HepG2 (cell line): ENCODE data around the gene ZFAND4. TPM values are rescaled to one million over a fixed set of nuclear protein-coding genes. Genes with fewer than 3 reads are reported as not detected.

Source experiments
- ATF3 ChIP-seq: sonication (generic); formaldehyde crosslinking; IDR thresholded peaks from 2 replicates; pipeline ENCODE4 v1.4.0; 2020; ENCODE audit warnings: missing genetic modification reagents
- CCDC6 ChIP-seq: sonication (generic); formaldehyde crosslinking; IDR thresholded peaks from 2 replicates; pipeline ENCODE4 v1.8.1; 2022; ENCODE audit warnings: mild to moderate bottlenecking, missing genetic modification reagents, moderate library complexity
- DRAP1 ChIP-seq: IDR thresholded peaks from 2 replicates; pipeline ENCODE4 v1.6.1; 2016; ENCODE audit warnings: missing genetic modification reagents, missing compliant biosample characterization
- FOXA3 ChIP-seq: IDR thresholded peaks from 2 replicates; pipeline ENCODE4 v1.6.1; 2016; ENCODE audit warnings: missing genetic modification reagents, missing compliant biosample characterization
- HBP1 ChIP-seq: IDR thresholded peaks from 2 replicates; pipeline ENCODE4 v1.6.1; 2016; ENCODE audit warnings: low read depth, control low read depth
- KDM5A ChIP-seq: fragments of 200-600 bp; sonication (generic); IDR thresholded peaks from 2 replicates; pipeline ENCODE4 v1.7.0; 2018; ENCODE audit warnings: antibody characterized with exemption, mild to moderate bottlenecking, low read length, borderline replicate concordance
- MAFF ChIP-seq: IDR thresholded peaks from 2 replicates; pipeline ENCODE4 v1.6.1; 2011; ENCODE audit warnings: low read depth, low read length, improper control_type of control experiment
- MED13 ChIP-seq: sonication (generic); formaldehyde crosslinking; IDR thresholded peaks from 2 replicates; pipeline ENCODE4 v1.5.0; 2020; ENCODE audit warnings: missing genetic modification reagents
- STAT6 ChIP-seq: sonication (generic); formaldehyde crosslinking; IDR thresholded peaks from 2 replicates; pipeline ENCODE4 v1.4.0; 2020; ENCODE audit warnings: missing genetic modification reagents, mild to moderate bottlenecking, borderline replicate concordance
- TFAP4 ChIP-seq: sonication (generic); IDR thresholded peaks from 2 replicates; pipeline ENCODE4 v1.6.1; 2016; ENCODE audit warnings: low read depth, borderline replicate concordance
- TFDP2 ChIP-seq: sonication (generic); formaldehyde crosslinking; IDR thresholded peaks from 2 replicates; pipeline ENCODE4 v1.4.0; 2020; ENCODE audit warnings: missing genetic modification reagents
- U2AF1 ChIP-seq: fragments of 200-400 bp; formaldehyde crosslinking; optimal IDR thresholded peaks from 2 replicates; pipeline ENCODE3; 2017; ENCODE audit warnings: mild to moderate bottlenecking, low read depth, low read length
- ZNF10 ChIP-seq: sonication (generic); formaldehyde crosslinking; IDR thresholded peaks from 2 replicates; pipeline ENCODE4 v1.4.0; 2020; ENCODE audit warnings: mild to moderate bottlenecking, low read depth, missing genetic modification reagents, borderline replicate concordance
- ZNF367 ChIP-seq: sonication (generic); formaldehyde crosslinking; IDR thresholded peaks from 2 replicates; pipeline ENCODE4 v1.4.0; 2020; ENCODE audit warnings: missing genetic modification reagents, borderline replicate concordance
- ZNF558 ChIP-seq: sonication (generic); formaldehyde crosslinking; IDR thresholded peaks from 2 replicates; pipeline ENCODE4 v1.9.0; 2022; ENCODE audit warnings: mild to moderate bottlenecking, missing genetic modification reagents, borderline replicate concordance
- ZNF710 ChIP-seq: sonication (generic); formaldehyde crosslinking; IDR thresholded peaks from 2 replicates; pipeline ENCODE4 v1.5.0; 2020; ENCODE audit warnings: mild to moderate bottlenecking, missing genetic modification reagents, borderline replicate concordance
- ZNF768 ChIP-seq: sonication (generic); formaldehyde crosslinking; IDR thresholded peaks from 2 replicates; pipeline ENCODE4 v1.4.0; 2020; ENCODE audit warnings: missing genetic modification reagents
- ZNF782 ChIP-seq: sonication (generic); formaldehyde crosslinking; IDR thresholded peaks from 2 replicates; pipeline ENCODE4 v1.4.0; 2020; ENCODE audit warnings: missing genetic modification reagents, mild to moderate bottlenecking, borderline replicate concordance
- ZNF878 ChIP-seq: sonication (generic); formaldehyde crosslinking; IDR thresholded peaks from 2 replicates; pipeline ENCODE4 v1.8.1; 2023; ENCODE audit warnings: mild to moderate bottlenecking, missing genetic modification reagents, moderate library complexity
- polyA plus RNA-seq, 8 experiments: library from polyadenylated mRNA; depleted of rRNA in 3 of 8; stranded (reverse) in 7 of 8; unstranded in 1 of 8; fragments of >200 nt; fragmentation: Illumina TruSeq in 4 of 8; extraction: Trizol in 4 of 8; gene quantifications; 2 replicates each; pipeline versions ENCODE4 v1.2.1 to v1.2.3, GENCODE V29; 2011 to 2016; ENCODE audit warnings: low read depth in 4 of 8, missing spikeins in 1 of 8, mixed read lengths in 1 of 8; ENCODE audit not compliant: insufficient read depth in 1 of 8
- total RNA-seq, 5 experiments: library from RNA; depleted of rRNA; stranded (reverse); fragments of >200 nt; fragmentation: Illumina TruSeq; extraction: Trizol; gene quantifications; 2 replicates each; pipeline ENCODE4 v1.2.3, GENCODE V29; 2016; ENCODE audit warnings: low read depth in 1 of 5

ZFAND4 gene
- total and polyA plus RNA-seq, 2 of the 13 experiments (the other 11 are each of a cell fraction or from before 2014, with no cell fraction given) = 2.9 to 9.2 TPM

- TF ChIP-seq MED13 (CRISPR knock-in tag) (peak; percentile 51; the same call in 1 of the 2 replicates), ZNF768 (CRISPR knock-in tag) (peak; percentile 43; the same call in 1 of the 2 replicates), ZNF878 (no peak; the same call in none of the 2 replicates), TFDP2 (CRISPR knock-in tag) (peak; percentile 64), FOXA3 (CRISPR knock-in tag) (peak; percentile 52; the same call in 1 of the 2 replicates), MAFF (no peak), HBP1 (no peak), TFAP4 (peak; percentile 34; the same call in 1 of the 2 replicates), ZNF782 (CRISPR knock-in tag) (no peak; the same call in 1 of the 2 replicates), ZNF710 (CRISPR knock-in tag) (peak; percentile 72; the same call in 1 of the 2 replicates), ZNF367 (no peak), U2AF1 (no peak), ZNF558 (no peak; the same call in 1 of the 2 replicates), CCDC6 (CRISPR knock-in tag) (no peak; the same call in 1 of the 2 replicates), ATF3 (CRISPR knock-in tag) (no peak), DRAP1 (CRISPR knock-in tag) (peak; percentile 33), STAT6 (no peak), KDM5A (no peak), ZNF10 (CRISPR knock-in tag) (no peak)
Observed at GRCh38 chr10:45672181-45673073, at the start of gene ZFAND4 (continued).
